DMS114 treated with DMSO at 0.1 percent for 48 hours (cell line): ENCODE results near the gene FAM50A.

ENCODE experiments used
- DNase-seq: peaks from one replicate; lab custom pipeline; 2025; ENCODE audit not compliant: unreplicated experiment; lab: John Stamatoyannopoulos, UW

Gene FAM50A

DNA sequence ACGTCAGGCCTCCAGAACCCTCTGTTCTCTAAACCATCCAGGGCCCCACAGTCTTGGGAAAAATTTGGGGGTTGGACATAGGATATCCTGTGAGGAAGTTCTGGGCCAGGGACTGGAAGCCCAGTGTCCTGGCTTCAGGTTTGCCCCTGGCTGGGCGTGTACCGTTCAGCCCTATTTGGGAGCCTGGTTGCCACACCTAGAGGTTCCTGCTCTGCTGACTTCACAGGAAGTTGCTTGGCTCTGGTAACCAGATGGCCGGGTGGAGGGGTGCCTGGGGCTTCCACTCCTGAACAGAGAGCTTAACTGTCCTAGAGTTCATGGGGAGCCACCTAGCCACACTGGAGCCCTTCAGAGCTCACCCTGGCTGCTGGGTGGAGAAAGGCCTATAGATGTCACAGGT is 31.5 kb upstream of the FAM50A start:
- no peak for DNase-seq

DNA sequence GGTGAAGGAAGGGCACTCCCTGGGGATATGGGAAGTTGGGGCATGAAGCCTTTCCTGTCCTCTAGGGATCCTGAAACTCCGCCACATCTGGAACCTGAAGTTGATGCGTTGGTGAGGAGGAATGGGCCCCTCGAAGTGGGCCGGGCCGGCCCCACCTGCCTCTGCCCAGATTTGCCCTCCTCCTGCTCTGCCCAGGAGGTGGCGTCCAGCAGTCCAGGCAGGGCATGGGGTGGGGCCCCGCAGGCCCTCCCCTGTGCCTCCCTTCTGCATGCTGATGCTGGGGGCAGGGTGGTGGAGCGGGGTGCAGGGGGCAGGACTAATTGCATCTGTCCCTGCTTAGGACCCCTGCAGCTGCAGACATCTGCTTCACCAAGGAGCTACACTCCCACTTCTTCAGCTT is 30.8 kb upstream of the FAM50A start:
- no peak for DNase-seq

DNA sequence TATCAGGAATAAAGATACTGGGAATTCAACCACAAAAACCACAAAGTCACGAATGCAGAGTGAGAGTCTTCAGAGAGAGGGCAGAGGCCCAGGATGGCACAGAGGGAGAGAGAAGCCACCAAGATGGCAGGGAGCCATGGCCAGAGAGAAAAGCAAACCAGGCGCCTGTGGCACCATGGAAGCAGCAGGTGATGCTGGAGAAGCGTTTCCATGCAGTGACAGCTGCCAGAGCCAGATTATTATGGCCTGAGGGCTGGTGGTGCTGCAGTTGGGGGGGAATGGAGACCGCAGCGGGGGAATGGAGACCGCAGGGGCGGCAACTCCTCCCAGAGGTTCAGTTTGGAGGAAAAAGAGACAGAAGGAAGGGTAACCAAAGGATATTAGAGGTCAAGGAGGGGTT is 26.8 kb upstream of the FAM50A start:
- DNase-seq = no peak

DNA sequence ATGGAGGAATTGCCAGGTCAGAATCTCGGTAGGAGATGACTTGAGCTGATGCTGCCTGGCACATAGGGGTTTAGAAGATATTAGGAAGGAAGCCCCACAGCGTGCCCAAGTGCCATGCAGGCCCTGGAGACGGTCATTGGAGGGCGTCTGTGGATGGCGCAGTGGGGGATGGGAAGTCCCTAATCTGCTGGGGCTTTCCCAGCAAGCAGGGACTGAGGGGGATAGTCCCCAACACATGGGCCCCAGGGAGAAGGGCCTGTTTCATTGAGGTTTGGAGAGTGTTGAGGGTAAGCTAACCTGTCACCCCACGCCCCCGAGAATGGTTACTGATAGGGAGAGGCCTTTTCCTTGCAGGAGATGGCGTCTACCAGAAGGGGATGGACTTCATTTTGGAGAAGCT is 24.8 kb upstream of the FAM50A start:
- DNase-seq = no peak

DNA sequence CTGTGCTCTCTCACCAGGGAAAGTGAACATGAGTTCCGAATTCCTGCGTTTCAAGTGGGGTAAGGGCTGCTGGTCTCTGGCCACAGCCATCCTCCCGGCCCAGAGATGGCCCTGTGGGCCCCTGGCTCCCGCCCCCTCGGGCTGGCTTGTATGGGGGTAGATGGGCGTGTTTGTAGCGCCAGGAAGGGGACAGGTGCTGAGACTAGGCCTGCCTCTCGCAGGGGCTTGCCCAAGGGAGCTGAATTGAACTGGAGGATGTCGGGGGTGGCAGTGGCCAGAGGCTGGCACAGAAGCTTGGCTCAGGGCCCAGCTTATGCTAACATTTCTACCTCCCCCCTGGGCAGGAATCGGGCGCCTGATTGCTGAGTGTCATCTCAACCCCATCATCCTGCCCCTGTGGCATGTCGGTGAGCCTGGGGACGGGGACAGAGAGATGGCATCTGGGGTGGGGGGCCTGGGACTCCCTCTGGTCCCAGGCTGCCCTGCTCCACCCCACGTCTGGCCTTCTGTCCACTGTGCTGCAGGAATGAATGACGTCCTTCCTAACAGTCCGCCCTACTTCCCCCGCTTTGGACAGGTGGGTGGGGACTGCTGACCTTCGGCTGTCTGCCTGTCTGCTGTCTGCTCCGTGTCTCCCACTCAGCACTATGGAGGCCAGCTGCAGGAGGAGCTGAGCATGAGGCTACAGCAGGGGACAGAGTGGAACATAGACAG is 24.1 kb upstream of the FAM50A start:
- DNase-seq = no peak

DNA sequence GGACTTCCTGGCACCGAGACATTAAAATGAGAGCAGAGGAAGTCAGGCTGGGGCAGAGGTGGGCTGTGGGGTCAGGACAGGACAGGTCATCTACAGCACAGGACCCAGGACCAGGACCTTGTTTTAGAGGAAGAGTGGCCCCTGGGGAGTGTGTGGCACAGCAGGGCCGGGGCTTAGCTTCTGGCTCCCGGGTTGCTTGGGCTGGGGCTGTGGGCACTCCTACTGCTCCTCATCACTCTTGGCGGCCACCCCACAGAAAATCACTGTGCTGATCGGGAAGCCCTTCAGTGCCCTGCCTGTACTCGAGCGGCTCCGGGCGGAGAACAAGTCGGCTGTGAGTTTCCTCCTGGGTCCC is 23.6 kb upstream of the FAM50A start:
- no peak for DNase-seq

DNA sequence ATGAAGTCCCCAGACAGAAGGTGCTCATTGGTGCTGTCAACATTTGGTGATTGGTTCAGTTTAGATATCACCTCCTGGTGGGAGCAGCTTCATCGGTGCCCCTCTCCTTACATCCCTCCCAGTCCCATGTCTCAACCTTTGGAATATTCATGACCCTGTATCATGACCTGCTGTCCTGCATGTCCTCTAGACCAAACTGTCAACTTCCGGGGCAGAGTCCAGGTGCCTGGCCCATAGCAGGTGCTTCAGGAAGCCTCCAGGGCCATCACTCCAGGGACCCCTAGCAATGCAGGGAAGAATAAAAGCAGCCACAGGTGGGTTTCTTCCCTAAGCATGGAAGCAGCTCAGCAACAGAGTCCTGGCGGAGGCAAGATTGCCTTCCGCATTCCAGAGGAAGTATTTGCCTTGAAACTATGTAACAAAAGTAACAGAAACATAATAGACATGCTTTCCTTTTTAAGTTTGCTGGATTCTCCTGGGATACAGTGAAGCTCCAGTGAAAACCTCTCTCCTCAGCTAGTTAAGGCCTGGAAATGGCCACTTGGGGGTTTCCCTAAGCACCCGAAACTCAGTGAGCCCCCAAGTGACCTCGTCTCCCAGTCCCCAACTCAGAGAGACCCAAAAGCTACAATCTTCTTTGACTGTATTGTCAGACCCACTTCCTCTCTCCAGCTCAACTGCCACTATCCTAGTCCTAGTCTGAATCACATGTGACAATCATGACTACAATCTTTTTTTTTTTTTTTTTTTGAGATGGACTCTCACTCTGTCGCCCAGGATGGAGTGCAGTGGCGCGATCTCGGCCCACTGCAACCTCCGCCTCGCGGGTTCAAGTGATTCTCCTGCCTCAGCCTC is 16.8 kb upstream of the FAM50A start:
- no peak for DNase-seq

DNA sequence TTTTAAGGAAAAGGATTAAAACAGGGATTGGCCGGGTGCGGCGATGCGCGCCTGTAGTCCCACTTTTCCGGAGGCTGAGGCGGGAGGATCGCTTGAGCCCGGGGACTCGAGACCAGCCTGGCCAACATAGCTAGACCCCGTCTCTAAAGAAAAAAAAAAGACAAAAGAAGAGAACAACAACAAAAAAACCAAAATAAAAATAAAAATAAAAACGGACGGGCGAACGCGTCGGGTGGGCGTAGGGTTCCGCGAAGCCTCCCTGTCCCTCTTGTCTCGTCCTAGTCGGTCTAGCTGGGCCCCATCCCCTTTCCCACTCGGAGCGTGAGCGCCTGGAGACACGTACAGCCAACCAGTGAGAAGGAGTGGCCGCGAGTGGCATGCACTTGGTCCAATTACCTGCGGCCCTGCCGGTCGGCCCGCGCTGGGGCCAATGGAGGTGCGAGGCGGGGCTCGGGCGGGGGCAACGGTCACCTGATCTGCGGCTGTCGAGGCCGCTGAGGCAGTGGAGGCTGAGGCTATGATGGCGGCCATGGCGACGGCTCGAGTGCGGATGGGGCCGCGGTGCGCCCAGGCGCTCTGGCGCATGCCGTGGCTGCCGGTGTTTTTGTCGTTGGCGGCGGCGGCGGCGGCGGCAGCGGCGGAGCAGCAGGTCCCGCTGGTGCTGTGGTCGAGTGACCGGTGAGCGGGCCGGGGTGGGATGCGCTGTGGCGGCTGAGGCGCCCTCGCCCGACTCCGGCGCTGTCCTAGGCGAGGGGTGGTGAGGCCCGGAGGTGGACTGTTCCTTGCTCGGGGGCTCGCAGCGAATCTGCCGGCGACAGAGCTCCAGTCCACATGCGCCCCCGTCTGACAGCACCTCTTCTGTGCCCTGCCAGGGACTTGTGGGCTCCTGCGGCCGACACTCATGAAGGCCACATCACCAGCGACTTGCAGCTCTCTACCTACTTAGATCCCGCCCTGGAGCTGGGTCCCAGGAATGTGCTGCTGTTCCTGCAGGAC is 15.5 kb upstream of the FAM50A start, which contains the start of gene ATP6AP1:
ATP6AP1 (plus strand) TSS at position 502 of the 996 bp plus-strand sequence; CDS start at position 518, 16 bp downstream.
- DNase-seq = peak; percentile 78

DNA sequence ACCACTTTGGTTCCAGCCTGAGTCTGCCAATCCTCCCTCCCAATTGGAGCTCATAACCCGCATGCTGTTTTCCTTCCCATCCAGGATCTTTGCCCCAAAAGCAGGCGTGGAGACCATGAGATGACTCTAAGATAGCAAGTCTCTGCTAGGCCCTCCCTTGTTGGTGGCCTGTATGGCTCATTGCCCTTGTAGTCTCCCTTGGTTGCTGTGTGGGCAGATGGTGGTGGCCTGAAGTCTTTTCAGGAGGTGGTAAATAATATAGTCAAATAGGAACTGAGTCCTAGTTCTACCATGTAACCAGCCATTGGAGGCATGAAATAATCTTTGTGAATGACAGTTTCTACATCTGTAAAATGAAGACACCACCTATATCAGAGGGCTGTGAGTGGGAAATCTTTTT is 14.2 kb upstream of the FAM50A start:
- no peak for DNase-seq

DNA sequence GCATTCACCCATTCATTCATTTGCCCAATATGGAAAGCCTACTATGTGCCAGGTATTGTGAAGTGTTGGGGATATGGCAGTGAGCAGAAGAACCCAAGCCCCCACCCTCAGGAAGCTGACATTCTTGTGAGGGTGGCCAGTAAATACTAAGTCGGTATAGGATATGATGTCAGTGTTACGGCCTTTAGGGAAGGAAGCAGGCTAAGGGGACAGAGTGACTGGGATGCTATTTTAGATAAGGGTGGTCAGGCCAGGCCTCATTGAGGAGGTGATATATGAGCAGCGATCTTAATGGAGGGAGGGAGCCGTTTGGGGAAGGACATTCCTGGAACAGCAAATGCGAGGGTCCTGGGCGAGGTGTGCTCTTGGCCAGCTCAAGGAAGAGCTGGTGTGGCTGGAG is 13.5 kb upstream of the FAM50A start:
- DNase-seq = no peak

DNA sequence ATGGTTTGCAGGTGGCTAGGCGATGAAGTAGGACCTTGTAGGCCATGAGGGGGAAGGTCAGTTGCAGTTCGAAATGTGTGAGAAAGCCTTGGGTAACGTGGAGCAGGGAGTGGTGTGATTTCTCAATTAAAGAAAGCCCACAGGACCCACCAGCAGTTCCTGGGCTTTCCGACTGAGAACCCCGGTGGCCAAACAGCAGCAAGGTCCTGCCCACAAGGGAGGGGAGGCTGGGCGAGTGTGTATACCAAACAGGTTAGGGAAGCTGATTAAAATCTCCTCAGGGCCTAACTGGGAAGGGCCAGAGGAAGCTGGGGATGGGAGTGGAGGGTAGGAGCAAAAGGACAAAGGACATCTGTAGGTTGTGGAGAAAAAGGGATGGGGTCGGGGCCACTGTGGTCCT is 13.0 kb upstream of the FAM50A start:
- no peak for DNase-seq

DNA sequence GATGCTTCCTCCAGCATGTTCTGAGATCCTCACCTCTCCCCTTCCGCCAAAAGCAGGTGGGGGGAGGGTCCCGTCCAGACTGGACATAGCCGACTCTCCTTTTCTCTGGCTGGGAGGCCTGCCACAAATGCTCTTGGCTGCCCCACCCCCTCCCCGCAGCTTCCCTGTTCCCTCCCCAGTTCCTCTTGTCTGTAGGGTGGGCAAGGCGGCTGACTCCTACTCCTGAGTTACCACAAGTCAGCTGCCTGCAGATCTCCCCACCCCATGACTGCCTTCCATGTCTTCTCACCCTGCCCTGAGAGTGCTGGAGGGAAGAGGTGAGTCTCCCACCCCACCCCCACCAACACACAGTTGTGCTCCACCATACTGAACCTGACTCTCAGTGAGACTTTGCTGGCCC is 12.6 kb upstream of the FAM50A start:
- DNase-seq = no peak

DNA sequence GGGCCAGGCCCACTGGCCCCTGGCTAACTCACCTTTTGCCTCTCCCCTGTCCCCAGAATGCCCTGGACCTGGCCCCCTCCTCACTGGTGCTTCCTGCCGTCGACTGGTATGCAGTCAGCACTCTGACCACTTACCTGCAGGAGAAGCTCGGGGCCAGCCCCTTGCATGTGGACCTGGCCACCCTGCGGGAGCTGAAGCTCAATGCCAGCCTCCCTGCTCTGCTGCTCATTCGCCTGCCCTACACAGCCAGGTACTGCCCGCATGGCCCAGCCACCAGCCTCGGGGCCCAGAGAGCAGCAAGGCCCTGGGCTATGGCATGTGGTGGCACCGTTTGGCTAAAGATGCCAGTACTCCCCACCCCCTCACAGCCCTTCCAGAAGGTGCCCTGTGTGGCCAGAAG is 11.7 kb upstream of the FAM50A start:
- no peak for DNase-seq

DNA sequence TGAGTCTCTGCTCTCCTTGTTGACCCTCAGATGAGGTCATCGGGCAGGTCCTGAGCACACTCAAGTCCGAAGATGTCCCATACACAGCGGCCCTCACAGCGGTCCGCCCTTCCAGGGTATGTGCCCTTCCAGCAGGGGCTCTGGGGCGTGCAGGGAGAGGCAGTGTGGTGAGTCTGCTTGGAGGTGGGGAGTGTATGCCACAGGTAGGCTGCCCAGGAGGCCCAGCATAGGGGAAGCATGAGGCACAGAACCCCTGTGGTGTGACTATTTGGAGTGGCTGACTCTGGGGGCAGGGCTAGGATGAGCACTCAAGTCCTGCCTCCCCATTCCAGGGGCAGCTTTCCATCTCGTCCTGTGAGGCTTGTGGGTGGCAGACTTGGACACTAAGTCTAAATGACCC is 10.3 kb upstream of the FAM50A start:
- DNase-seq = no peak

DNA sequence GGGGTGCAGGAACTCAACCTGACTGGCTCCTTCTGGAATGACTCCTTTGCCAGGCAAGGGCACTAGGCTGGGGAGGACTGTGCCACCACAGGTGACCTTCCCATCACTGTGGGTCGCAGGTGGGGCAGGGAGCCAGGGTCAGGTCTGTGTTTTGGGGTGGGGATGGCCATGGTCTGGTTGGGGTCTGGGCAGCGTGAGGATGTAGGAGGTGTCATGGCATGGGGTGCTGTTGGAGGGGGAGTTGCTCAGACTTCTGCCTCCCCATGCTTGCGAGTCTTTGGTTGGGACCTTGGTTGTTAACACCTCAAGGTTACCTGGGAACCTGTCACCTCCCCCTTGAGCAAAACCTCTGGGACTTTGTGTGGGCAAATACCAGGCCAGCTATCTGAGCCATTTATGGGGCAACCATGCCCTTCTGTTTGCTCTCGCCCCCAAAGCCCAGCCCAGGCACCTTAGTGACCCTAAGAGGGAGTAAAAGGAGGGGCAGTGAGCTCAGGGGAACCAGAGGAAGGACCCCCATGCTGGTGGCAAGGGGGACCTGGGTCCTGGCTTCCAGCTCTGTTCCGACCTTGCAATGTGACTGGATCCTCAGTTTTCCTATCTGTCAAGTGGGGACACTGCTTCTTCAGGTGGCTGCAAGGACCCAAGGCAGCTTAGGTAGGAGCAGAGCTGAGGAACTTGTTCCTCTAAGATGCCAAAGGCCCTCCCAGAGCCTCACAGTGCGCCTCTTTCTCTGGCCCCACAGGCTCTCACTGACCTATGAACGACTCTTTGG is 9.4 kb upstream of the FAM50A start:
- DNase-seq = no peak

DNA sequence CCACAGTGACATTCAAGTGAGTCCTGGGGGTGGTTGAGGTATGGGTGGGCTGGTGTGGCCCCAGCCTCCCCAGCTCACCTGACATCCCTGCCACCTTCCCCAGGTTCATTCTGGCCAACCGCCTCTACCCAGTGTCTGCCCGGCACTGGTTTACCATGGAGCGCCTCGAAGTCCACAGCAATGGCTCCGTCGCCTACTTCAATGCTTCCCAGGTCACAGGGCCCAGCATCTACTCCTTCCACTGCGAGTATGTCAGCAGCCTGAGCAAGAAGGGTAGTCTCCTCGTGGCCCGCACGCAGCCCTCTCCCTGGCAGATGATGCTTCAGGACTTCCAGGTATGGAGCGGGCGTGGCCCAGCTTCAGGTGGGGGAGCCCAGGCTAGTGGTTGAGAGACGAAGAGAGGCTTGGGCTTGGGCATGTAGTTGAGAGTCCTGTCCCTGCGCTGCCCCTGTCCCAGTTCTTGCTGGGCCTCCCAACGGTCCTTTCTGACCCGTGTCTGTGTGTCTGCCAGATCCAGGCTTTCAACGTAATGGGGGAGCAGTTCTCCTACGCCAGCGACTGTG is 8.7 kb upstream of the FAM50A start:
- no peak for DNase-seq

DNA sequence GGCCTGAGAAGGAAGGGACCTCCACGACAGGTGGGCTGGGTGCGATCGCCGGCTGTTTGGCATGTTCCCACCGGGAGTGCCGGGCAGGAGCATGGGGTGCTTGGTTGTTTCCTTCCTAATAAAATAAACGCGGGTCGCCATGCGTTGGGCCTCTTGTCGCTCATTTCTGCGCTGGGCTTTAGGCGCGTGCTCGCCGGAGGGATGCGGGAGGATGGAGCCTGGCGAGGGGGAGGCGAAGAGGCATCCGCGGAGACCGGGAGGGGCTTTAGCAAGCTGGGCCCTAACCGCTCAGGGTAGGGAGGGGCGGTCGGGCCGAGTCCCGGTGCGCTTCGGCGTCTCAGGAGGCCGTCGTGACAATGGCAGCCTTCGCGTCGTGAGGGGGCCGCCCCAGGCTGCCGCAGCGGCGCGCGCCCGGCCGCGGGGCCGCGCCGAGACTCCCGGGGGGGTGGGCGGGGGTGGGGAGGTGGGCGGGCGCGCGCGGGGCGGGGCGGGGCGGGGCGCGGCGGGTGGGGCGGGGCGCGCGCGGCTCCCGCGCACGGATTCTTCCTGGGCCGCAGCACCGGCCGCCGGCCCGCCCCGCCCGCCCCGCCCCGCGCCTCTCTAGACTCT is 7.5 kb upstream of the FAM50A start:
- no peak for DNase-seq

DNA sequence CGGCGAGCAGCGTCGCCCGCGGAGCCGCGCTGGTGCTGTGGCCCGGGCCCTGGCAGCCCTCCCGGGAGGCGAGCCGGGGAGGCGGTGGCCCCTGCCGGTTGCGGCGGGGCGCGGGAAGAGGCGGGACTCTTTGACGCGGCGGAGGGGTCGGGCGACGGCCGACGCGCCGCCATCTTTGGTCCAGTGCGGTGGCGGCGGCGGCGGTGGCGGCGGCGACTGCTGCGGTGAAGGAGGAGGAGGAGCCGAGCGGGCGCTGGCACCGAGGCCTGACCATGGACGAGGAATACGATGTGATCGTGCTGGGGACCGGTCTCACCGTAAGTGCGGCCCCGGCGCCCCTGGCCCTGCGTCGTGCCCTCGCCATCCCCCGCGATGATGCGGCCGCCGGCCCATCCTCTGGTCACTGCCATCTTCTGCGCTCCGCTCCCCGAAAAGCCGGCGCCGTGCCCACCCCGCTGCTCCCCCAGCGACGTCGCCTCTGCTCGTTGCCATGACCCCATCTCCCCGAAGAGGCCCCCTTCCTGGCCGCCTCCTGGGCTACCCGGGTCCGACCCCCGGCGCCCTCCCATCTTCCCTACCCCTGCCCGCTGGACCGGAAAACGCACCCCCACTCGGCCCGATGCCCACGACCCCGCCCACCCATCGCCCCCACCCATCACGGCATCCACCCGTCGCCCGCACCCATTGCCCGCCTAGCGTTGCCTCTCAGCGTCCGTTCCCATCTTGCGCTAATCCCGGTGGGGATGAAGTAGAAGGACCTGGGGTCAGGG is 6.8 kb upstream of the FAM50A start, which contains the start of gene GDI1:
GDI1 (plus strand) TSS at position 172 of the 770 bp plus-strand sequence; CDS start at position 273, 101 bp downstream.
- no peak for DNase-seq
